ENCODE data around the gene USP13. TPM values are rescaled to one million over a fixed set of nuclear protein-coding genes. Genes with fewer than 3 reads are reported as not detected.
A peak's percentile ranks its signal among the peaks of the same experiment; 100 is the strongest.

Gene USP13
- total RNA-seq, 4 donors from 2014 or later, result 117 to 453 (median 249) TPM

DNA sequence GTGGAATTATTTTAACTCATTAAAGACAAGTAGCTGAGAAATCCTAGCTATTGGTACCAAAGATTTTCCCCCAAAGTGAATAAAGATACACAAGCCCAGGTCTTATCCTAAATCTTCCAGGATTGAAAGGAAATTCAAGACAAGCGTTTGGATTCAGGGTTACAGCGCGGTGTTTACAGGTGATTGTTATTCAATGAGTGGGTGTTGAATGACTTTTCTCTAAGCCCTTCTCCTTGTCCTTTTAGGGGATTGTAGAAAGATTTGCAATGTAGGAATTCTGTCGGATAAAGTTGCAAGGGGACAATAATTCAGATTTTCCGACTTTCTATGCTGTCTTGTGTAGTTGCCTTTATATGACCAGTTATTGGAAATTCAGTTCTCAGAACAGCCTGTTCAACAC lies 57.2 kb downstream of the USP13 start:
- DNase-seq, result no peak
- peaks cover 72 to 89% of the 10 kb centered on the region in 2 donors for H3K4me1 ChIP-seq
- ATAC-seq, result no peak
- H3K27ac ChIP-seq, result peak overlapping the region; percentile 85 to 90 (median 86)
- no peaks in the 10 kb centered on the region for H3K27me3 ChIP-seq
- intact Hi-C loops (cut with DNase I; ENCODE audit: low total_unique reads) (no loop called here), in situ Hi-C loops (cut with MboI; ENCODE audit: low sequenced_read_pairs in 4 of 4) (no loop called here)
- peak overlapping the region in 1 of 4 donors; percentile 5 for H3K4me3 ChIP-seq
- TF ChIP-seq POLR2A (IDR thresholded peaks at IDR 0.05), result no peak
- TF ChIP-seq, protein P1, sequence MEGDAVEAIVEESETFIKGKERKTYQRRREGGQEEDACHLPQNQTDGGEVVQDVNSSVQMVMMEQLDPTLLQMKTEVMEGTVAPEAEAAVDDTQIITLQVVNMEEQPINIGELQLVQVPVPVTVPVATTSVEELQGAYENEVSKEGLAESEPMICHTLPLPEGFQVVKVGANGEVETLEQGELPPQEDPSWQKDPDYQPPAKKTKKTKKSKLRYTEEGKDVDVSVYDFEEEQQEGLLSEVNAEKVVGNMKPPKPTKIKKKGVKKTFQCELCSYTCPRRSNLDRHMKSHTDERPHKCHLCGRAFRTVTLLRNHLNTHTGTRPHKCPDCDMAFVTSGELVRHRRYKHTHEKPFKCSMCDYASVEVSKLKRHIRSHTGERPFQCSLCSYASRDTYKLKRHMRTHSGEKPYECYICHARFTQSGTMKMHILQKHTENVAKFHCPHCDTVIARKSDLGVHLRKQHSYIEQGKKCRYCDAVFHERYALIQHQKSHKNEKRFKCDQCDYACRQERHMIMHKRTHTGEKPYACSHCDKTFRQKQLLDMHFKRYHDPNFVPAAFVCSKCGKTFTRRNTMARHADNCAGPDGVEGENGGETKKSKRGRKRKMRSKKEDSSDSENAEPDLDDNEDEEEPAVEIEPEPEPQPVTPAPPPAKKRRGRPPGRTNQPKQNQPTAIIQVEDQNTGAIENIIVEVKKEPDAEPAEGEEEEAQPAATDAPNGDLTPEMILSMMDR (IDR thresholded peaks at IDR 0.05 in 4 of 5, conservative IDR thresholded peaks at IDR 0.05 in 1 of 5), result no peak
- no peaks in the 10 kb centered on the region for H3K9me3 ChIP-seq
- peaks cover 0 to 41% of the 10 kb centered on the region in 2 donors for H3K36me3 ChIP-seq

GRCh38 chr3:179713643-179714090 lies 60.8 kb downstream of the USP13 start:
- Histone ChIP-seq H3K4me1 (peaks cover 72 to 89% of the 10 kb centered on the region in 2 donors), H3K27me3 (no peaks in the 10 kb centered on the region), H3K4me3 (peak overlapping the region in 1 of 4 donors; percentile 23), H3K36me3 (peaks cover 0 to 22% of the 10 kb centered on the region in 2 donors), H3K9me3 (no peaks in the 10 kb centered on the region), H3K27ac (peak overlapping the region; percentile 85 to 90 (median 86))
- intact Hi-C loops (cut with DNase I; ENCODE audit: low total_unique reads), result no loop called here
- ATAC-seq (peak; percentile 74 to 82), DNase-seq (no peak)
- in situ Hi-C loops (cut with MboI; ENCODE audit: low sequenced_read_pairs in 4 of 4), result no loop called here
- TF ChIP-seq POLR2A (IDR thresholded peaks at IDR 0.05), result no peak
- TF ChIP-seq, protein P1 (IDR thresholded peaks at IDR 0.05 in 4 of 5, conservative IDR thresholded peaks at IDR 0.05 in 1 of 5), result no peak

DNA sequence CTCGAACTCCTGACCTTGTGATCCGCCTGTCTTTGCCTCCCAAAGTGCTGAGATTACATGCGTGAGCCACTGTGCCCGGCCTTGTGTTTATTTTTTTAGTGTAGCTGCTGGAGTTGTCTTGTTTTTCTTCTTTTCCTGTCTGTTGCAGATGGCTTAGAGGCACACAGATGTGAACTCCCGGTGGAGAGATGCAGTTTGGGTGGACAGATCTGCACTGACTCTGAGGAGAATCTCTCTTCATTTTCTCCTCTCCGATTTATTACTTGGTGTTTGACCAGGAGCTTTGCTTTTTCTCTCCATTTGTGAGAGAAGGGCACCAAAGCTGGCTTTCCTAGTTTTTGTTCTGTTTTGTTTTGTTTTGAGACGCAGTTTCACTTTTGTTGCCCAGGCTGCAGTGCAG lies 62.7 kb downstream of the USP13 start:
- in situ Hi-C loops (cut with MboI; ENCODE audit: low sequenced_read_pairs in 4 of 4), result no loop called here
- intact Hi-C loops (cut with DNase I; ENCODE audit: low total_unique reads), result no loop called here
- H3K27me3 ChIP-seq, result no peaks in the 10 kb centered on the region
- H3K27ac ChIP-seq, result peak overlapping the region; percentile 85 to 90 (median 86)
- peaks cover 0 to 12% of the 10 kb centered on the region in 2 donors for H3K36me3 ChIP-seq
- no peak for ATAC-seq
- no peak for TF ChIP-seq POLR2A (IDR thresholded peaks at IDR 0.05)
- TF ChIP-seq, protein P1 (IDR thresholded peaks at IDR 0.05 in 4 of 5, conservative IDR thresholded peaks at IDR 0.05 in 1 of 5), result no peak
- H3K4me3 ChIP-seq, result no peak overlapping the region
- DNase-seq, result no peak
- peaks cover 55 to 70% of the 10 kb centered on the region in 2 donors for H3K4me1 ChIP-seq
- no peaks in the 10 kb centered on the region for H3K9me3 ChIP-seq

GRCh38 chr3:179716226-179716625 lies 63.4 kb downstream of the USP13 start:
- Histone ChIP-seq H3K9me3 (no peaks in the 10 kb centered on the region), H3K4me1 (peaks cover 51 to 63% of the 10 kb centered on the region in 2 donors), H3K27me3 (no peaks in the 10 kb centered on the region), H3K27ac (peak overlapping the region; percentile 85 to 90 (median 86)), H3K4me3 (no peak overlapping the region), H3K36me3 (peaks cover 0 to 9% of the 10 kb centered on the region in 2 donors)
- TF ChIP-seq, protein P1 (IDR thresholded peaks at IDR 0.05 in 4 of 5, conservative IDR thresholded peaks at IDR 0.05 in 1 of 5), result no peak
- no peak for TF ChIP-seq POLR2A (IDR thresholded peaks at IDR 0.05)
- DNase-seq, result no peak
- in situ Hi-C loops (cut with MboI; ENCODE audit: low sequenced_read_pairs in 4 of 4), result no loop called here
- intact Hi-C loops (cut with DNase I; ENCODE audit: low total_unique reads), result no loop called here
- no peak for ATAC-seq

DNA sequence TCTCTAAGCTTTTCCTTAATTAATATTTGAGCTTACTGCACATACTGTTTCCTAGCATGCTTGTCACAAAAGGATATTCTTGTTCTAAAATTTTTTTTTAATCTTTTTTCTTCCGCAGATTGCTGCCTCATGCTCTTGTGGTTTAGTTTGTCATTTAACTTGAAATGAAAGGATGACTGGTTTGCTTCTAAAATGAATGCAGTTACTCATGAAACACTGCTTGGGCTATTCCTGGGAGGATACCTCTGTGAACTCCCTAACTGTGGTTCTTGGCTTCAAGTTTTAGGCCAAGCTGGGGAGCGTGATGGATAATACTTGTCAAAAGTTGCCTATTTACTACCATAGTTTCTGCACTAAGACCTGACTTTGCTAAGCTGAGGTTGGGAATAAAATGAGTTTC lies 64.0 kb downstream of the USP13 start:
- in situ Hi-C loops (cut with MboI; ENCODE audit: low sequenced_read_pairs in 4 of 4), result no loop called here
- Histone ChIP-seq H3K9me3 (no peaks in the 10 kb centered on the region), H3K27ac (peak overlapping the region; percentile 85 to 90 (median 86)), H3K4me1 (peaks cover 50 to 57% of the 10 kb centered on the region in 2 donors), H3K36me3 (peaks cover 0 to 10% of the 10 kb centered on the region in 2 donors), H3K27me3 (no peaks in the 10 kb centered on the region), H3K4me3 (no peak overlapping the region)
- intact Hi-C loops (cut with DNase I; ENCODE audit: low total_unique reads), result no loop called here
- ATAC-seq, result peak; percentile 73 to 87
- DNase-seq, result no peak
- TF ChIP-seq, protein P1 (IDR thresholded peaks at IDR 0.05 in 4 of 5, conservative IDR thresholded peaks at IDR 0.05 in 1 of 5), result no peak
- no peak for TF ChIP-seq POLR2A (IDR thresholded peaks at IDR 0.05)
